Mucosa of gallbladder (tissue), 1 donor: ENCODE data around the gene PCDH1. TPM values are rescaled to one million over a fixed set of nuclear protein-coding genes. Genes with fewer than 3 reads are reported as not detected.

Experiments
- DNase-seq: peaks from one replicate; pipeline ENCODE4 v3.0.0-alpha.2; 2020; ENCODE audit warnings: low spot score
- total RNA-seq: library from RNA; stranded (reverse); gene quantifications from one replicate; pipeline ENCODE4 v1.2.1, GENCODE V29; 2021
- donor health status: DM: no; HTN: no; CAD: no.

Gene PCDH1
- total RNA-seq, 1 donor from 2014 or later, result 90.6 TPM

GRCh38 chr5:141853895-141854626 is 24.1 kb downstream of the PCDH1 start:
- no peak for DNase-seq

- no peak for DNase-seq
Measured at GRCh38 chr5:141852448-141852847, 25.8 kb downstream of the PCDH1 start.

- no peak for DNase-seq
Measured at GRCh38 chr5:141851195-141851874, 26.9 kb downstream of the PCDH1 start.

GRCh38 chr5:141850786-141851185 is 27.4 kb downstream of the PCDH1 start:
- DNase-seq, result no peak

GRCh38 chr5:141850244-141850768 is 27.9 kb downstream of the PCDH1 start:
- no peak for DNase-seq

GRCh38 chr5:141849415-141850243 is 28.6 kb downstream of the PCDH1 start:
- DNase-seq, result peak; percentile 93

- peak; percentile 86 for DNase-seq
Measured at GRCh38 chr5:141848744-141849414, 29.3 kb downstream of the PCDH1 start.

GRCh38 chr5:141846031-141846430 is 32.2 kb downstream of the PCDH1 start:
- no peak for DNase-seq

GRCh38 chr5:141845371-141845851 is 32.8 kb downstream of the PCDH1 start:
- DNase-seq, result no peak

- DNase-seq, result no peak
Measured at GRCh38 chr5:141844414-141845097, 33.7 kb downstream of the PCDH1 start.

- no peak for DNase-seq
Measured at GRCh38 chr5:141843156-141843927, 34.9 kb downstream of the PCDH1 start.

- peak; percentile 76 for DNase-seq
Measured at GRCh38 chr5:141841378-141842180, 36.6 kb downstream of the PCDH1 start.

- no peak for DNase-seq
Measured at GRCh38 chr5:141840826-141841360, 37.3 kb downstream of the PCDH1 start.

GRCh38 chr5:141840280-141840812 is 37.9 kb downstream of the PCDH1 start:
- DNase-seq, result no peak

- no peak for DNase-seq
Measured at GRCh38 chr5:141839015-141839513, 39.1 kb downstream of the PCDH1 start.

GRCh38 chr5:141838326-141839014 is 39.7 kb downstream of the PCDH1 start:
- no peak for DNase-seq

- DNase-seq, result no peak
Measured at GRCh38 chr5:141835928-141836670, 42.1 kb downstream of the PCDH1 start.
